Subcutaneous adipose tissue (tissue), 4 donors: ENCODE measurements around the gene FGF4. TPM values are rescaled to one million over a fixed set of nuclear protein-coding genes. Genes with fewer than 3 reads are reported as not detected.

ENCODE experiments used
- CTCF ChIP-seq: fragments of 450-650 bp; IDR thresholded peaks from one replicate; pipeline ENCODE4 v1.5.1; 2016; ENCODE audit warnings: low read depth, mild to moderate bottlenecking, control low read depth, antibody characterized with exemption, moderate library complexity
- total RNA-seq, 4 donors: library from RNA; depleted of rRNA; stranded (reverse); fragments of >200 nt; gene quantifications; one replicate each; pipeline ENCODE4 v1.1.0, GENCODE V29; 2016

Gene FGF4
- total RNA-seq, 4 donors from 2014 or later: not detected

- TF ChIP-seq CTCF: no peak
Observed at GRCh38 chr11:69818603-69819441, 43.7 kb upstream of the FGF4 start, which contains the start of gene FGF3. FGF3 (minus strand) TSS chr11:69819416; CDS start chr11:69818933, 483 bp downstream.

- TF ChIP-seq CTCF: no peak
Observed at GRCh38 chr11:69818231-69818602, 43.1 kb upstream of the FGF4 start.

- TF ChIP-seq CTCF: no peak
Observed at GRCh38 chr11:69817265-69818230, 42.4 kb upstream of the FGF4 start.

GRCh38 chr11:69816671-69817070 lies 41.5 kb upstream of the FGF4 start:
- TF ChIP-seq CTCF: no peak

- no peak for TF ChIP-seq CTCF
Observed at GRCh38 chr11:69815973-69816372, 40.8 kb upstream of the FGF4 start.

- no peak for TF ChIP-seq CTCF
Observed at GRCh38 chr11:69814902-69815301, 39.8 kb upstream of the FGF4 start.

- no peak for TF ChIP-seq CTCF
Observed at GRCh38 chr11:69814411-69814810, 39.3 kb upstream of the FGF4 start.
